HepG2 (cell line): ENCODE data around the gene MAN1B1. TPM values are rescaled to one million over a fixed set of nuclear protein-coding genes. Genes with fewer than 3 reads are reported as not detected.
A peak's percentile ranks its signal among the peaks of the same experiment; 100 is the strongest.

Experiments used
- ATAC-seq: fragments of 200-7000 bp; cut with Tn5 transposase; 3 replicates; pipeline ENCODE4 v1.9.1; 2020; ENCODE audit warnings: mild to moderate bottlenecking, moderate library complexity
- BruUV-seq: library from RNA; stranded (reverse); fragments of 400-500 nt; replicated peaks from 2 replicates; lab custom pipeline; 2021; lab: Mats Ljungman, UMichigan
- CTCF ChIA-PET: fragments of 300-600 bp; formaldehyde crosslinking; extraction: SDS; loops from one replicate; lab custom pipeline; 2021; ENCODE audit warnings: low total read pairs, inconsistent platforms, low intra/inter-chr PET ratio; lab: Yijun Ruan, JAX
- POLR2A ChIA-PET: fragments of 350-600 bp; sonication (Branson Sonifier 250); formaldehyde crosslinking; loops from one replicate; lab custom pipeline; 2020; ENCODE audit warnings: antibody characterized with exemption, inconsistent platforms; lab: Yijun Ruan, JAX
- DNase-seq: peaks from one replicate; pipeline ENCODE4 v3.0.0-alpha.2; 2015; ENCODE audit warnings: low spot score
- FAIRE-seq: peaks from 3 replicates; lab custom pipeline; 2011; peaks lifted over from hg19 to GRCh38; lab: Jason Lieb, UNC
- H2AFZ ChIP-seq: one replicate; pipeline ENCODE4 v1.6.1; 2011; ENCODE audit warnings: low read length, inconsistent platforms
- H3K27ac ChIP-seq: fragments of 300-600 bp; 3 replicates; pipeline ENCODE4 v1.8.0; 2011; ENCODE audit warnings: mixed run types, mild to moderate bottlenecking, mixed read lengths, low read length, inconsistent platforms; ENCODE audit not compliant: insufficient read depth; ENCODE audit errors: extremely low read length
- H3K27me3 ChIP-seq, 2 experiments: fragments of 200-600 bp in 1 of 2; 2 replicates in 1 of 2; 3 replicates in 1 of 2; pipeline versions ENCODE4 v1.6.0 to v1.8.0; 2011; ENCODE audit warnings: low read length in 2 of 2, mild to moderate bottlenecking in 2 of 2, moderate library complexity in 2 of 2, inconsistent platforms in 1 of 2; ENCODE audit not compliant: insufficient read depth in 2 of 2, control insufficient read depth in 1 of 2
- H3K36me3 ChIP-seq, 2 experiments: fragments of 200-600 bp in 1 of 2; replicated peaks in 1 of 2; 2 replicates in 1 of 2; 3 replicates in 1 of 2; pipeline versions ENCODE4 v1.5.1 to v1.8.0; 2011; ENCODE audit warnings: low read length in 2 of 2, inconsistent platforms in 1 of 2; ENCODE audit not compliant: insufficient read depth in 2 of 2, control insufficient read depth in 1 of 2
- H3K4me1 ChIP-seq: 2 replicates; pipeline ENCODE4 v1.5.1; 2012; ENCODE audit warnings: low read length, inconsistent platforms; ENCODE audit not compliant: insufficient read depth
- H3K4me2 ChIP-seq: 2 replicates; pipeline ENCODE4 v1.6.0; 2011; ENCODE audit warnings: low read depth, low read length, inconsistent platforms
- H3K4me3 ChIP-seq, 3 experiments: fragments of 200-600 bp in 1 of 3; sonication (generic), shearing (Covaris generic) in 1 of 3; replicated peaks in 1 of 3; 2 replicates each; pipeline ENCODE4 v1.5.1; 2011 to 2016; ENCODE audit warnings: low read length in 3 of 3, inconsistent platforms in 2 of 3, low read depth in 2 of 3, mild to moderate bottlenecking in 2 of 3, control low read depth in 1 of 3, mixed read lengths in 1 of 3; ENCODE audit not compliant: insufficient read depth in 1 of 3
- H3K79me2 ChIP-seq: one replicate; pipeline ENCODE4 v1.6.1; 2011; ENCODE audit warnings: low read length, inconsistent platforms; ENCODE audit not compliant: insufficient read depth
- H3K9ac ChIP-seq: 2 replicates; pipeline ENCODE4 v1.6.0; 2011; ENCODE audit warnings: mild to moderate bottlenecking, low read depth, low read length, inconsistent platforms; ENCODE audit not compliant: insufficient read depth
- H3K9me3 ChIP-seq: 2 replicates; pipeline ENCODE4 v1.5.1; 2012; ENCODE audit warnings: mild to moderate bottlenecking, low read length
- H4K20me1 ChIP-seq: 2 replicates; pipeline ENCODE4 v1.6.0; 2011; ENCODE audit warnings: inconsistent platforms, mild to moderate bottlenecking, low read length, moderate library complexity; ENCODE audit not compliant: insufficient read depth
- CSRNP1 ChIP-seq: sonication (generic); formaldehyde crosslinking; IDR thresholded peaks from 2 replicates; pipeline ENCODE4 v1.8.1; 2023; ENCODE audit warnings: mild to moderate bottlenecking, missing genetic modification reagents
- EP300 ChIP-seq, 3 experiments: sonication (generic) in 1 of 3; formaldehyde crosslinking in 1 of 3; IDR thresholded peaks; 2 replicates each; pipeline versions ENCODE4 v1.5.1 to v1.6.1; 2011 to 2020; ENCODE audit warnings: low read depth in 2 of 3, low read length in 2 of 3, borderline replicate concordance in 1 of 3, improper control_type of control experiment in 1 of 3, mild to moderate bottlenecking in 1 of 3, missing genetic modification reagents in 1 of 3, moderate library complexity in 1 of 3
- HDAC2 ChIP-seq: sonication (generic); formaldehyde crosslinking; IDR thresholded peaks from 2 replicates; pipeline ENCODE4 v1.4.0; 2020; ENCODE audit warnings: missing genetic modification reagents
- MAZ ChIP-seq, 2 experiments: sonication (generic) in 1 of 2; formaldehyde crosslinking in 1 of 2; IDR thresholded peaks; 2 replicates each; pipeline versions ENCODE4 v1.5.0 to v1.6.1; 2012 to 2020; ENCODE audit warnings: low read depth in 2 of 2, mild to moderate bottlenecking in 2 of 2, borderline replicate concordance in 1 of 2, improper control_type of control experiment in 1 of 2, low read length in 1 of 2, missing genetic modification reagents in 1 of 2, moderate library complexity in 1 of 2
- POLR2A ChIP-seq, 2 experiments: IDR thresholded peaks; 2 replicates each; pipeline ENCODE4 v1.6.1; 2011; ENCODE audit warnings: low read depth in 2 of 2, low read length in 2 of 2, mild to moderate bottlenecking in 1 of 2, moderate library complexity in 1 of 2; ENCODE audit not compliant: insufficient read depth in 1 of 2
- SALL1 ChIP-seq: sonication (generic); formaldehyde crosslinking; IDR thresholded peaks from 2 replicates; pipeline ENCODE4 v1.8.0; 2022; ENCODE audit warnings: mild to moderate bottlenecking, missing genetic modification reagents
- SAP130 ChIP-seq: IDR thresholded peaks from 2 replicates; pipeline ENCODE4 v1.6.1; 2016; ENCODE audit warnings: low read depth
- TFAP4 ChIP-seq: sonication (generic); IDR thresholded peaks from 2 replicates; pipeline ENCODE4 v1.6.1; 2016; ENCODE audit warnings: low read depth, borderline replicate concordance
- ZMYM3 ChIP-seq: sonication (generic); formaldehyde crosslinking; IDR thresholded peaks from 2 replicates; pipeline ENCODE4 v1.5.1; 2020; ENCODE audit warnings: mild to moderate bottlenecking, missing genetic modification reagents
- ZNF235 ChIP-seq: sonication (generic); formaldehyde crosslinking; IDR thresholded peaks from 2 replicates; pipeline ENCODE4 v1.8.1; 2023; ENCODE audit warnings: mild to moderate bottlenecking, missing genetic modification reagents, borderline replicate concordance
- ZNF253 ChIP-seq: sonication (generic); formaldehyde crosslinking; IDR thresholded peaks from 2 replicates; pipeline ENCODE4 v1.8.0; 2022; ENCODE audit warnings: mild to moderate bottlenecking, missing genetic modification reagents, borderline replicate concordance
- ZNF33B ChIP-seq: sonication (generic); formaldehyde crosslinking; IDR thresholded peaks from 2 replicates; pipeline ENCODE4 v1.5.1; 2020; ENCODE audit warnings: mild to moderate bottlenecking, missing genetic modification reagents
- ZNF501 ChIP-seq: sonication (generic); formaldehyde crosslinking; IDR thresholded peaks from 2 replicates; pipeline ENCODE4 v1.5.1; 2020; ENCODE audit warnings: mild to moderate bottlenecking, moderate library complexity, missing genetic modification reagents
- ZSCAN29 ChIP-seq: sonication (generic); formaldehyde crosslinking; conservative IDR thresholded peaks from 2 replicates; pipeline ENCODE4 v1.4.0; 2020; ENCODE audit warnings: mild to moderate bottlenecking, missing genetic modification reagents
- WGBS: methylation state at CpG from one replicate; pipeline ENCODE4 v1.1.6; 2017; ENCODE audit warnings: low lambda C conversion rate; 5-methylcytosine and 5-hydroxymethylcytosine counted together
- in situ Hi-C: cut with HindIII; loops from 2 replicates; pipeline ENCODE4 v1.10.0; 2017; ENCODE audit warnings: low pct_unique_long_range_greater_than_20kb; ENCODE audit not compliant: extremely low pct_ligation_motif_present
- intact Hi-C: fragments of 100-400 bp; cut with micrococcal nuclease; formaldehyde crosslinking; loops from one replicate; pipeline ENCODE4 v1.10.0; 2022; ENCODE audit not compliant: unreplicated experiment
- polyA plus RNA-seq, 8 experiments: library from polyadenylated mRNA; depleted of rRNA in 3 of 8; stranded (reverse) in 7 of 8; unstranded in 1 of 8; fragments of >200 nt; fragmentation: Illumina TruSeq in 4 of 8; extraction: Trizol in 4 of 8; gene quantifications; 2 replicates each; pipeline versions ENCODE4 v1.2.1 to v1.2.3, GENCODE V29; 2011 to 2016; ENCODE audit warnings: low read depth in 4 of 8, missing spikeins in 1 of 8, mixed read lengths in 1 of 8; ENCODE audit not compliant: insufficient read depth in 1 of 8
- total RNA-seq, 5 experiments: library from RNA; depleted of rRNA; stranded (reverse); fragments of >200 nt; fragmentation: Illumina TruSeq; extraction: Trizol; gene quantifications; 2 replicates each; pipeline ENCODE4 v1.2.3, GENCODE V29; 2016; ENCODE audit warnings: low read depth in 1 of 5
- TF ChIP-seq, protein P1 (sequence below): sonication (generic); formaldehyde crosslinking; IDR thresholded peaks from 2 replicates; pipeline ENCODE4 v1.5.1; 2020; ENCODE audit warnings: mild to moderate bottlenecking, missing genetic modification reagents, moderate library complexity

The MAN1B1 gene
- total and polyA plus RNA-seq, 2 of the 13 experiments (the other 11 are each of a cell fraction or from before 2014, with no cell fraction given), result 48.9 to 59.5 TPM

GRCh38 chr9:137067860-137068538 lies 18.8 kb upstream of the MAN1B1 start:
- CTCF ChIA-PET, result interaction anchor here (0.8 to 2.2 kb wide), 6 partner anchors 18 to 48 kb away, joined by 3 to 25 read pairs (median 4); partner anchors contain the start of genes ABCA2, MAN1B1 and NPDC1
- H3K9me3 ChIP-seq, result no peaks in the 10 kb centered on the region
- intact Hi-C loops, result loop anchor here (1.0 kb wide), 1 partner anchor 22 kb away; the partner anchor contains the start of gene NPDC1
- no peak for TF ChIP-seq ZNF253 (CRISPR knock-in tag)
- TF ChIP-seq CSRNP1 (CRISPR knock-in tag), result no peak
- TF ChIP-seq ZSCAN29 (CRISPR knock-in tag), result no peak
- TF ChIP-seq ZNF33B (CRISPR knock-in tag), result 0 out of 2 replicates have a peak, but pooled peaks have one; percentile 40
- TF ChIP-seq POLR2A (IDR thresholded peaks at IDR 0.05; ENCODE audit: insufficient read depth in 1 of 2, low read depth in 2 of 2, low read length in 2 of 2), result no peak
- 0 out of 2 replicates have a peak, but pooled peaks have one; percentile 27 for TF ChIP-seq MAZ (IDR thresholded peaks at IDR 0.05; ENCODE audit: borderline replicate concordance, low read depth, low read length)
- peak; percentile 33 for TF ChIP-seq MAZ (CRISPR knock-in tag; IDR thresholded peaks at IDR 0.05; ENCODE audit: low read depth)
- peak; percentile 63; the same call in 1 of the 2 replicates for TF ChIP-seq ZNF501 (CRISPR knock-in tag)
- peak; percentile 59 for TF ChIP-seq HDAC2 (CRISPR knock-in tag)
- peak; percentile 66; the same call in 1 of the 2 replicates for TF ChIP-seq ZNF235 (CRISPR knock-in tag)
- TF ChIP-seq SAP130 (CRISPR knock-in tag), result peak; percentile 81
- peak; percentile 48; the same call in 1 of the 2 replicates for TF ChIP-seq SALL1
- TF ChIP-seq, protein P1, sequence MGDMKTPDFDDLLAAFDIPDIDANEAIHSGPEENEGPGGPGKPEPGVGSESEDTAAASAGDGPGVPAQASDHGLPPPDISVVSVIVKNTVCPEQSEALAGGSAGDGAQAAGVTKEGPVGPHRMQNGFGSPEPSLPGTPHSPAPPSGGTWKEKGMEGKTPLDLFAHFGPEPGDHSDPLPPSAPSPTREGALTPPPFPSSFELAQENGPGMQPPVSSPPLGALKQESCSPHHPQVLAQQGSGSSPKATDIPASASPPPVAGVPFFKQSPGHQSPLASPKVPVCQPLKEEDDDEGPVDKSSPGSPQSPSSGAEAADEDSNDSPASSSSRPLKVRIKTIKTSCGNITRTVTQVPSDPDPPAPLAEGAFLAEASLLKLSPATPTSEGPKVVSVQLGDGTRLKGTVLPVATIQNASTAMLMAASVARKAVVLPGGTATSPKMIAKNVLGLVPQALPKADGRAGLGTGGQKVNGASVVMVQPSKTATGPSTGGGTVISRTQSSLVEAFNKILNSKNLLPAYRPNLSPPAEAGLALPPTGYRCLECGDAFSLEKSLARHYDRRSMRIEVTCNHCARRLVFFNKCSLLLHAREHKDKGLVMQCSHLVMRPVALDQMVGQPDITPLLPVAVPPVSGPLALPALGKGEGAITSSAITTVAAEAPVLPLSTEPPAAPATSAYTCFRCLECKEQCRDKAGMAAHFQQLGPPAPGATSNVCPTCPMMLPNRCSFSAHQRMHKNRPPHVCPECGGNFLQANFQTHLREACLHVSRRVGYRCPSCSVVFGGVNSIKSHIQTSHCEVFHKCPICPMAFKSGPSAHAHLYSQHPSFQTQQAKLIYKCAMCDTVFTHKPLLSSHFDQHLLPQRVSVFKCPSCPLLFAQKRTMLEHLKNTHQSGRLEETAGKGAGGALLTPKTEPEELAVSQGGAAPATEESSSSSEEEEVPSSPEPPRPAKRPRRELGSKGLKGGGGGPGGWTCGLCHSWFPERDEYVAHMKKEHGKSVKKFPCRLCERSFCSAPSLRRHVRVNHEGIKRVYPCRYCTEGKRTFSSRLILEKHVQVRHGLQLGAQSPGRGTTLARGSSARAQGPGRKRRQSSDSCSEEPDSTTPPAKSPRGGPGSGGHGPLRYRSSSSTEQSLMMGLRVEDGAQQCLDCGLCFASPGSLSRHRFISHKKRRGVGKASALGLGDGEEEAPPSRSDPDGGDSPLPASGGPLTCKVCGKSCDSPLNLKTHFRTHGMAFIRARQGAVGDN (CRISPR knock-in tag), result peak; percentile 92
- no peak for TF ChIP-seq EP300 (IDR thresholded peaks at IDR 0.05; ENCODE audit: low read depth in 2 of 2, low read length in 2 of 2)
- TF ChIP-seq EP300 (CRISPR knock-in tag; IDR thresholded peaks at IDR 0.05; ENCODE audit: borderline replicate concordance), result no peak
- TF ChIP-seq ZMYM3 (CRISPR knock-in tag), result peak; percentile 52
- TF ChIP-seq TFAP4, result peak; percentile 67; the same call in 1 of the 2 replicates

More at GRCh38 chr9:137067860-137068538, 18.8 kb upstream of the MAN1B1 start:
- WGBS, result 0% methylated on average over 2 of the region's 12 CpGs
- H3K36me3 ChIP-seq, result peaks cover 3 to 16% of the 10 kb centered on the region in 2 experiments; a peak in 2 of 5 replicates
- no peak overlapping the region for H2AFZ ChIP-seq
- peaks cover 35% of the 10 kb centered on the region for H3K4me1 ChIP-seq
- peak overlapping the region; percentile 41 for H3K27ac ChIP-seq
- peak overlapping the region; percentile 58 to 88 (median 74); a peak in 5 of 6 replicates for H3K4me3 ChIP-seq
- peak; percentile 82 for DNase-seq
- H3K9ac ChIP-seq, result peak overlapping the region; percentile 67; the same call in 1 of the 2 replicates
- peak overlapping the region; percentile 96 for H3K4me2 ChIP-seq
- peak; percentile 92 for FAIRE-seq
- peak; percentile 82 for ATAC-seq
- peaks cover 13% of the 10 kb centered on the region for H3K79me2 ChIP-seq
- POLR2A ChIA-PET, result interaction anchor here (0.6 to 6.0 kb wide), 12 partner anchors 9 to 268 kb away, joined by 3 to 105 read pairs (median 4); partner anchors contain the start of genes ENTPD2, MAN1B1, NPDC1 and TOR4A
- no peaks in the 10 kb centered on the region; a peak in 1 of 5 replicates for H3K27me3 ChIP-seq
- in situ Hi-C loops, result no loop called here
- H4K20me1 ChIP-seq, result peaks cover 7% of the 10 kb centered on the region; the same call in 1 of the 2 replicates
- no TSS peak for BruUV-seq
